ENCODE measurements around the gene FARP1. TPM values are rescaled to one million over a fixed set of nuclear protein-coding genes. Genes with fewer than 3 reads are reported as not detected.

The FARP1 gene
- total RNA-seq, 2 experiments from 2014 or later = not detected

GRCh38 chr13:98407575-98407974, 264.7 kb downstream of the FARP1 start:
- DNase-seq (ENCODE audit: low spot score) = no peak
- Histone ChIP-seq H3K9me3 (ENCODE audit: low read length) (no peaks in the 10 kb centered on the region), H3K4me3 (ENCODE audit: low read depth, low read length, poor library complexity, severe bottlenecking) (no peak overlapping the region), H3K4me1 (ENCODE audit: insufficient read depth, low read length, poor library complexity, severe bottlenecking) (no peaks in the 10 kb centered on the region), H3K4me2 (ENCODE audit: low read length) (no peak overlapping the region), H3K27ac (ENCODE audit: low read depth, low read length, poor library complexity, severe bottlenecking) (no peak overlapping the region), H4K20me1 (ENCODE audit: insufficient read depth, low read length) (no peaks in the 10 kb centered on the region), H3K36me3 (ENCODE audit: insufficient read depth, low read length) (no peaks in the 10 kb centered on the region), H3K79me2 (ENCODE audit: insufficient read depth, low read depth, low read length) (no peaks in the 10 kb centered on the region), H2AFZ (ENCODE audit: low read length) (no peak overlapping the region), H3K9me2 (ENCODE audit: insufficient read depth, low read length) (no peaks in the 10 kb centered on the region)
- TF ChIP-seq EZH2phosphoT487 (IDR thresholded peaks at IDR 0.05; ENCODE audit: borderline replicate concordance, low read depth, low read length) = no peak
- no peak for TF ChIP-seq CTCF (conservative IDR thresholded peaks at IDR 0.05; ENCODE audit: low read length)
- ChIA-PET POLR2A (interaction anchor here (0.7 kb wide), 1 partner anchor 68 kb away, joined by 3 read pairs; no protein-coding TSS in a partner anchor), CTCF (ENCODE audit: unreplicated experiment) (no interaction called here)
- intact Hi-C loops (cut with micrococcal nuclease; ENCODE audit: unreplicated experiment) = no loop called here
- BruUV-seq (replicated peaks) = no TSS peak

GRCh38 chr13:98409281-98409680, 266.4 kb downstream of the FARP1 start:
- POLR2A ChIA-PET = no interaction called here
- H3K9me2 ChIP-seq (ENCODE audit: insufficient read depth, low read length) = no peaks in the 10 kb centered on the region
- no peak overlapping the region for H3K4me2 ChIP-seq (ENCODE audit: low read length)
- no TSS peak for BruUV-seq (replicated peaks)
- no peaks in the 10 kb centered on the region for H3K79me2 ChIP-seq (ENCODE audit: insufficient read depth, low read depth, low read length)
- TF ChIP-seq CTCF (conservative IDR thresholded peaks at IDR 0.05; ENCODE audit: low read length) (no peak), EZH2phosphoT487 (IDR thresholded peaks at IDR 0.05; ENCODE audit: borderline replicate concordance, low read depth, low read length) (no peak)
- no peak overlapping the region for H3K27ac ChIP-seq (ENCODE audit: low read depth, low read length, poor library complexity, severe bottlenecking)
- H3K9me3 ChIP-seq (ENCODE audit: low read length) = no peaks in the 10 kb centered on the region
- no peaks in the 10 kb centered on the region for H3K36me3 ChIP-seq (ENCODE audit: insufficient read depth, low read length)
- DNase-seq (ENCODE audit: low spot score) = no peak
- no peak overlapping the region for H2AFZ ChIP-seq (ENCODE audit: low read length)
- CTCF ChIA-PET (ENCODE audit: unreplicated experiment) = no interaction called here
- H3K4me3 ChIP-seq (ENCODE audit: low read depth, low read length, poor library complexity, severe bottlenecking) = no peak overlapping the region
- intact Hi-C loops (cut with micrococcal nuclease; ENCODE audit: unreplicated experiment) = no loop called here
- H4K20me1 ChIP-seq (ENCODE audit: insufficient read depth, low read length) = no peaks in the 10 kb centered on the region
- H3K4me1 ChIP-seq (ENCODE audit: insufficient read depth, low read length, poor library complexity, severe bottlenecking) = no peaks in the 10 kb centered on the region

DNA sequence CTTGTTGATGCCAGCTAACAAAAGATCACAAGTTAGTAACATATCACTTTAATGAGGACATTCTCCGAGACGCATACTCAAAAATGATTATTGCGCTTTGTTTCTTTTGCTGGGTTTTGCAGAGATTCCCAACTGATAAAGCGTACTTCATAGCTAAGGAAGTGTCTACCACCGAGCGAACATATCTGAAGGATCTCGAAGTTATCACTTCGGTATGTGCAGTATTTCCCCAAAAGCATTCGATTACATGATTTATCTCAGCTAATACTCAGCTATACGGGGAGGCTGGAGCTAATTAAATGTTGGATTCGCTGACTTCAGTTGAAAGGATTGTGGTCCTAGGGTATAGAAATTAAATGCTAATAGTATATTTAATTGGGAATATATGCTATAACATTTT, 267.7 kb downstream of the FARP1 start:
- H3K9me3 ChIP-seq (ENCODE audit: low read length) = no peaks in the 10 kb centered on the region
- DNase-seq (ENCODE audit: low spot score) = no peak
- no peak overlapping the region for H3K27ac ChIP-seq (ENCODE audit: low read depth, low read length, poor library complexity, severe bottlenecking)
- H4K20me1 ChIP-seq (ENCODE audit: insufficient read depth, low read length) = no peaks in the 10 kb centered on the region
- H3K4me1 ChIP-seq (ENCODE audit: insufficient read depth, low read length, poor library complexity, severe bottlenecking) = no peaks in the 10 kb centered on the region
- no peak overlapping the region for H3K4me2 ChIP-seq (ENCODE audit: low read length)
- H3K36me3 ChIP-seq (ENCODE audit: insufficient read depth, low read length) = no peaks in the 10 kb centered on the region
- no peaks in the 10 kb centered on the region for H3K9me2 ChIP-seq (ENCODE audit: insufficient read depth, low read length)
- no TSS peak for BruUV-seq (replicated peaks)
- TF ChIP-seq CTCF (conservative IDR thresholded peaks at IDR 0.05; ENCODE audit: low read length) (no peak), EZH2phosphoT487 (IDR thresholded peaks at IDR 0.05; ENCODE audit: borderline replicate concordance, low read depth, low read length) (no peak)
- CTCF ChIA-PET (ENCODE audit: unreplicated experiment) = no interaction called here
- H3K4me3 ChIP-seq (ENCODE audit: low read depth, low read length, poor library complexity, severe bottlenecking) = no peak overlapping the region
- intact Hi-C loops (cut with micrococcal nuclease; ENCODE audit: unreplicated experiment) = no loop called here
- H3K79me2 ChIP-seq (ENCODE audit: insufficient read depth, low read depth, low read length) = no peaks in the 10 kb centered on the region
- POLR2A ChIA-PET = no interaction called here
- H2AFZ ChIP-seq (ENCODE audit: low read length) = no peak overlapping the region
